Panc1 (cell line): ENCODE data around the gene MYBPHL.

ENCODE experiments used
- POLR2AphosphoS5 ChIP-seq: IDR thresholded peaks from 2 replicates; pipeline ENCODE4 v1.6.1; 2012; ENCODE audit warnings: mild to moderate bottlenecking, low read depth, low read length, moderate library complexity
- TCF7L2 ChIP-seq: IDR thresholded peaks from 2 replicates; pipeline ENCODE4 v1.6.1; 2011; ENCODE audit warnings: mild to moderate bottlenecking, low read depth, low read length, inconsistent platforms
- TF ChIP-seq, protein P1 (sequence below): fragments of 450-650 bp; IDR thresholded peaks from 2 replicates; pipeline ENCODE4 v1.5.1; 2017; ENCODE audit warnings: mild to moderate bottlenecking
- TF ChIP-seq, protein P2 (sequence below), 2 experiments: IDR thresholded peaks; 2 replicates each; pipeline ENCODE4 v1.6.1; 2011 to 2012; ENCODE audit warnings: low read depth in 2 of 2, control low read depth in 1 of 2, low read length in 1 of 2, mild to moderate bottlenecking in 1 of 2, moderate library complexity in 1 of 2; ENCODE audit not compliant: insufficient read depth in 1 of 2

DNA sequence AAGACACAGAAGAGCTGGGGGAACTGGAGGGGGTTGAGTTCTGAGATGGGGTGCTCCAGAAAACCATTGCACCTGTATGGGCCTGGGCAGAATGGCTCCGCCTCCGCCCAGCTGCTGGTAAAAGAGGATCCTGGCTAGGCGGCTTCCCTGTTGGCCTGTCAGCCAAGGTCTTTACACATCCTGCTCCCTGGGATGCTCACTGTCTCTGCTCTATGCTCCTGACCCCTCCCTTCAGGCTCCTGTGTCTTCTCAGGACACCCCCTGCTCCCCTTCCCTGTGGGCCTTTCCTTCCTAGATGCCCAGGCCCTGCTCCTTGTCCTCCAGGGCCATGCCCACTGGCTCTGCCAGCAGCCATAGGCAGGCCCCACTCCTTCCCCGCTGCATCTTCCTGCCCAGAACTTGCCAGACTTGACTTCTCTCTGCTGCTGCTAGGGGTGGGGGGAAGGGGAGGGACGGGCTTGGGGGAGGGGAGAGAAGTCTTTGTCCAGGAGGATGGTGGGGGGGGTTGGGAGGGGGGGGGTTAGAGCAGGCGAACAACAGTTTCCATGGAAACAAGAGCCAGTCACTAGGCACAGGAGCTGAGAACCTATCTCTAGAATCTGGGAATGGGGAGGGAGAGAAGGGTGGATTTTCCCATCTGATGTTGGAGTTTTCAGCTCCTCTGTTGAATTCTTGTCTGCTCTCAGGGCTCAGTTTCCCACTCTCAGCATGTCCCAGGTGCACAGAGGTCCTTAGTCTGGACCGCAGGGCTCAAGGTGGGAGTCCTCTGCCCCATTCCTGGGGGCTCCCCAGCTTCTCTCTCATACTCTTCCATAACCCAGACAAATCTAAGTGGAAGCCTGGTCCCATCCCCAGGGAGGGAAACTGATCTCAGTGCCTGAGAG lies 46.9 kb downstream of the MYBPHL start:
- TF ChIP-seq, protein P1, sequence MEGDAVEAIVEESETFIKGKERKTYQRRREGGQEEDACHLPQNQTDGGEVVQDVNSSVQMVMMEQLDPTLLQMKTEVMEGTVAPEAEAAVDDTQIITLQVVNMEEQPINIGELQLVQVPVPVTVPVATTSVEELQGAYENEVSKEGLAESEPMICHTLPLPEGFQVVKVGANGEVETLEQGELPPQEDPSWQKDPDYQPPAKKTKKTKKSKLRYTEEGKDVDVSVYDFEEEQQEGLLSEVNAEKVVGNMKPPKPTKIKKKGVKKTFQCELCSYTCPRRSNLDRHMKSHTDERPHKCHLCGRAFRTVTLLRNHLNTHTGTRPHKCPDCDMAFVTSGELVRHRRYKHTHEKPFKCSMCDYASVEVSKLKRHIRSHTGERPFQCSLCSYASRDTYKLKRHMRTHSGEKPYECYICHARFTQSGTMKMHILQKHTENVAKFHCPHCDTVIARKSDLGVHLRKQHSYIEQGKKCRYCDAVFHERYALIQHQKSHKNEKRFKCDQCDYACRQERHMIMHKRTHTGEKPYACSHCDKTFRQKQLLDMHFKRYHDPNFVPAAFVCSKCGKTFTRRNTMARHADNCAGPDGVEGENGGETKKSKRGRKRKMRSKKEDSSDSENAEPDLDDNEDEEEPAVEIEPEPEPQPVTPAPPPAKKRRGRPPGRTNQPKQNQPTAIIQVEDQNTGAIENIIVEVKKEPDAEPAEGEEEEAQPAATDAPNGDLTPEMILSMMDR, result no peak
- no peak for TF ChIP-seq POLR2AphosphoS5
- no peak for TF ChIP-seq TCF7L2
- TF ChIP-seq, protein P2, sequence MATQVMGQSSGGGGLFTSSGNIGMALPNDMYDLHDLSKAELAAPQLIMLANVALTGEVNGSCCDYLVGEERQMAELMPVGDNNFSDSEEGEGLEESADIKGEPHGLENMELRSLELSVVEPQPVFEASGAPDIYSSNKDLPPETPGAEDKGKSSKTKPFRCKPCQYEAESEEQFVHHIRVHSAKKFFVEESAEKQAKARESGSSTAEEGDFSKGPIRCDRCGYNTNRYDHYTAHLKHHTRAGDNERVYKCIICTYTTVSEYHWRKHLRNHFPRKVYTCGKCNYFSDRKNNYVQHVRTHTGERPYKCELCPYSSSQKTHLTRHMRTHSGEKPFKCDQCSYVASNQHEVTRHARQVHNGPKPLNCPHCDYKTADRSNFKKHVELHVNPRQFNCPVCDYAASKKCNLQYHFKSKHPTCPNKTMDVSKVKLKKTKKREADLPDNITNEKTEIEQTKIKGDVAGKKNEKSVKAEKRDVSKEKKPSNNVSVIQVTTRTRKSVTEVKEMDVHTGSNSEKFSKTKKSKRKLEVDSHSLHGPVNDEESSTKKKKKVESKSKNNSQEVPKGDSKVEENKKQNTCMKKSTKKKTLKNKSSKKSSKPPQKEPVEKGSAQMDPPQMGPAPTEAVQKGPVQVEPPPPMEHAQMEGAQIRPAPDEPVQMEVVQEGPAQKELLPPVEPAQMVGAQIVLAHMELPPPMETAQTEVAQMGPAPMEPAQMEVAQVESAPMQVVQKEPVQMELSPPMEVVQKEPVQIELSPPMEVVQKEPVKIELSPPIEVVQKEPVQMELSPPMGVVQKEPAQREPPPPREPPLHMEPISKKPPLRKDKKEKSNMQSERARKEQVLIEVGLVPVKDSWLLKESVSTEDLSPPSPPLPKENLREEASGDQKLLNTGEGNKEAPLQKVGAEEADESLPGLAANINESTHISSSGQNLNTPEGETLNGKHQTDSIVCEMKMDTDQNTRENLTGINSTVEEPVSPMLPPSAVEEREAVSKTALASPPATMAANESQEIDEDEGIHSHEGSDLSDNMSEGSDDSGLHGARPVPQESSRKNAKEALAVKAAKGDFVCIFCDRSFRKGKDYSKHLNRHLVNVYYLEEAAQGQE (IDR thresholded peaks at IDR 0.05; ENCODE audit: insufficient read depth in 1 of 2, low read depth in 2 of 2, low read length in 1 of 2), result no peak
